Loucy (cell line): Measurements from ENCODE around the gene CETP.

Source experiments
- H2AFZ ChIP-seq: fragments of 200-600 bp; sonication (generic); 2 replicates; pipeline ENCODE4 v1.6.0; 2016; ENCODE audit warnings: antibody characterized with exemption, mild to moderate bottlenecking, low read length, moderate library complexity
- H3F3A ChIP-seq: fragments of 200-600 bp; 2 replicates; pipeline ENCODE4 v1.6.0; 2016; ENCODE audit warnings: antibody characterized with exemption, low read depth, mild to moderate bottlenecking
- H3K27me3 ChIP-seq: fragments of 200-600 bp; sonication (generic); 2 replicates; pipeline ENCODE4 v1.6.1; 2014; ENCODE audit warnings: low read length, mild to moderate bottlenecking; ENCODE audit not compliant: insufficient read depth, poor library complexity, severe bottlenecking
- H3K36me3 ChIP-seq: fragments of 200-600 bp; sonication (generic); 2 replicates; pipeline ENCODE4 v1.6.1; 2016; ENCODE audit warnings: low read length; ENCODE audit not compliant: insufficient read depth
- H3K4me1 ChIP-seq: fragments of 200-600 bp; sonication (generic); 2 replicates; pipeline ENCODE4 v1.5.1; 2014; ENCODE audit warnings: low read length, mild to moderate bottlenecking; ENCODE audit not compliant: insufficient read depth, poor library complexity, severe bottlenecking
- H3K4me2 ChIP-seq: fragments of 200-600 bp; sonication (generic); 2 replicates; pipeline ENCODE4 v1.6.0; 2014; ENCODE audit warnings: antibody characterized with exemption, low read length, low read depth, mild to moderate bottlenecking; ENCODE audit not compliant: poor library complexity, severe bottlenecking
- H3K4me3 ChIP-seq: fragments of 200-600 bp; sonication (generic); 2 replicates; pipeline ENCODE4 v1.5.1; 2014; ENCODE audit warnings: low read length, mild to moderate bottlenecking, mixed read lengths; ENCODE audit not compliant: poor library complexity, severe bottlenecking
- H3K79me2 ChIP-seq: fragments of 200-600 bp; sonication (generic); 2 replicates; pipeline ENCODE4 v1.6.1; 2014; ENCODE audit warnings: low read length; ENCODE audit not compliant: insufficient read depth
- H3K9ac ChIP-seq: fragments of 200-600 bp; sonication (generic); 2 replicates; pipeline ENCODE4 v1.6.0; 2014; ENCODE audit warnings: mild to moderate bottlenecking, low read depth, low read length, moderate library complexity; ENCODE audit not compliant: poor library complexity, severe bottlenecking
- H3K9me2 ChIP-seq: fragments of 200-600 bp; sonication (generic); replicated peaks from 2 replicates; pipeline ENCODE4 v1.6.1; 2016; ENCODE audit warnings: low read depth, low read length, mixed read lengths
- H3K9me3 ChIP-seq: fragments of 200-600 bp; sonication (generic); 2 replicates; pipeline ENCODE4 v1.6.1; 2014; ENCODE audit warnings: mild to moderate bottlenecking, antibody characterized with exemption, low read length, low read depth; ENCODE audit not compliant: insufficient read depth
- H4K20me1 ChIP-seq: fragments of 200-600 bp; sonication (generic); 2 replicates; pipeline ENCODE4 v1.6.0; 2014; ENCODE audit warnings: antibody characterized with exemption, low read length, mild to moderate bottlenecking; ENCODE audit not compliant: insufficient read depth, poor library complexity, severe bottlenecking
- CTCF ChIP-seq: fragments of 200-600 bp; sonication (generic); conservative IDR thresholded peaks from 2 replicates; pipeline ENCODE4 v1.5.1; 2014; ENCODE audit warnings: mild to moderate bottlenecking, antibody characterized with exemption, low read length
- EZH2phosphoT487 ChIP-seq: fragments of 200-600 bp; IDR thresholded peaks from 2 replicates; pipeline ENCODE4 v1.6.1; 2018; ENCODE audit warnings: antibody characterized with exemption, mild to moderate bottlenecking, moderate library complexity, borderline replicate concordance

The CETP gene

GRCh38 chr16:57021757-57022156, 60.0 kb downstream of the CETP start:
- H3K4me1 ChIP-seq = no peaks in the 10 kb centered on the region
- H3K4me2 ChIP-seq = no peak overlapping the region
- peaks cover 72% of the 10 kb centered on the region for H3K36me3 ChIP-seq

DNA sequence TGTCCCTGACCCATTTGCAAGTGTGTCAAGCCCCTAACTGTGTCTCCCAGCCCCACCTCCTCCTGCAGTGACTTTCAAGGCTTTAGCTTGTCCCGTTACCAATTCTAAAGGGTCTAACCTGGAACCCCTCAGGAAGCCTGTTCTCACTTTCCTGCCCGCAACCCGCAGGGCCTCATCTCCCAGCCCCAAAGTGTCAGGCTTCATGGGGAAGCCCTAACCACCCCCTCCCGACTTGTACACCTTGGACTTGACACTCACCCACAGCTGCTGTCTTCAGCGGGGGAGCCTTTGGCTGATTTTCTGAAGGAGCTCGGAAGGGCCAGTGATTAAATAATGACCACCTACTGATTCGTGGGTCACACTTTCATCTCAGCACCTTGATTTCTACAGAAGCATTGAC, 60.7 kb downstream of the CETP start:
- H3F3A ChIP-seq = no peaks in the 10 kb centered on the region
- H4K20me1 ChIP-seq = no peaks in the 10 kb centered on the region
- H3K4me2 ChIP-seq = no peak overlapping the region
- TF ChIP-seq CTCF = no peak
- TF ChIP-seq EZH2phosphoT487 = no peak
- H3K9ac ChIP-seq = no peak overlapping the region
- H3K4me3 ChIP-seq = no peak overlapping the region
- no peak overlapping the region for H2AFZ ChIP-seq
- H3K27me3 ChIP-seq = no peaks in the 10 kb centered on the region
- no peaks in the 10 kb centered on the region for H3K79me2 ChIP-seq
- no peaks in the 10 kb centered on the region for H3K4me1 ChIP-seq
- no peaks in the 10 kb centered on the region for H3K9me3 ChIP-seq
- no peaks in the 10 kb centered on the region for H3K9me2 ChIP-seq
- peaks cover 65% of the 10 kb centered on the region for H3K36me3 ChIP-seq

More at GRCh38 chr16:57021757-57022156, 60.0 kb downstream of the CETP start:
- Histone ChIP-seq H4K20me1 (no peaks in the 10 kb centered on the region), H2AFZ (no peak overlapping the region), H3K79me2 (no peaks in the 10 kb centered on the region; the same call in 1 of the 2 replicates), H3K4me3 (no peak overlapping the region), H3K9me3 (no peaks in the 10 kb centered on the region), H3F3A (no peaks in the 10 kb centered on the region), H3K9me2 (no peaks in the 10 kb centered on the region), H3K9ac (no peak overlapping the region), H3K27me3 (no peaks in the 10 kb centered on the region)
- TF ChIP-seq EZH2phosphoT487 = no peak
- TF ChIP-seq CTCF = no peak

DNA sequence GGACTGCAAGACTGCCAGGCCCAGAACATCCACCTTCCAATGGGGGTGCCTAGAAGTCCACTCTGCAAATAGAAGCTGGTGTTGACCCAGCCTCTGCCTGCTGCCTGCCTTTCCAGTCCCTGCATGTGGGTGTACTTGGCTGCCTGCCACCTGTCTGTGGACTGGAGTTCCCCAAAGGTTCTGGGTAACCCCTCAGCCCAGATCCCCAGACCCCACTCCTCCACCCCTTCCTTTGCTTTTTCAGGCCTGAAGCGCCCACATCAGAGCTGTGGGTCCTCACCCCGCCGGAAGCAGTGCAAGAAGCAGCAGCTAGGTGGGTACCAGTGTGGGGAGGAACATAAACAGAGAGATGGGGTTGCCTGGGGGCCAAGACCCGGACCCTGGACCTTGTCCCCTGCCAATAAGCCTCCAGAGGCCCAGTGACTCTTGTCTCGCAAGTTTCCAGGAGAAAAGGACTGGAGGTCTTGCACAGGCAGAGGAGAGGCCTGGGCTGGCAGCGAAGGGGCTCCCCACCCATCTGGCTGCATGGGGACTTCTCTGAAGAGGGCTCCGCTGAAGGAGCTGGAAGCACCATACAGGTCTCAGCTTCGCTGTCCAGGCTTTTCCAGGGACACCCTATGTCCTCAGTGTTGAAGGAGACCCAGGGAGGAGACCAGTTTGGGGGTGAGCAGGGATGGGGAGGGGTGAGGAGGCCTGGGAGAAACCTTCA, 61.9 kb downstream of the CETP start:
- no peaks in the 10 kb centered on the region for H4K20me1 ChIP-seq
- H3K4me1 ChIP-seq = no peaks in the 10 kb centered on the region
- H3K36me3 ChIP-seq = peaks cover 52% of the 10 kb centered on the region; the same call in 1 of the 2 replicates
- H3K9ac ChIP-seq = no peak overlapping the region
- H3K79me2 ChIP-seq = no peaks in the 10 kb centered on the region
- no peak overlapping the region for H3K4me2 ChIP-seq
- H3K9me2 ChIP-seq = no peaks in the 10 kb centered on the region
- H3K4me3 ChIP-seq = no peak overlapping the region
- no peaks in the 10 kb centered on the region for H3K9me3 ChIP-seq
- H2AFZ ChIP-seq = no peak overlapping the region
- no peak for TF ChIP-seq CTCF
- TF ChIP-seq EZH2phosphoT487 = no peak
- no peaks in the 10 kb centered on the region for H3F3A ChIP-seq
- H3K27me3 ChIP-seq = no peaks in the 10 kb centered on the region
